MV-4-11 (cell line): Measurements from ENCODE around the gene FARP2.

Experiments
- DNase-seq: peaks from one replicate; lab custom pipeline; 2025; lab: John Stamatoyannopoulos, UW

Gene FARP2

DNA sequence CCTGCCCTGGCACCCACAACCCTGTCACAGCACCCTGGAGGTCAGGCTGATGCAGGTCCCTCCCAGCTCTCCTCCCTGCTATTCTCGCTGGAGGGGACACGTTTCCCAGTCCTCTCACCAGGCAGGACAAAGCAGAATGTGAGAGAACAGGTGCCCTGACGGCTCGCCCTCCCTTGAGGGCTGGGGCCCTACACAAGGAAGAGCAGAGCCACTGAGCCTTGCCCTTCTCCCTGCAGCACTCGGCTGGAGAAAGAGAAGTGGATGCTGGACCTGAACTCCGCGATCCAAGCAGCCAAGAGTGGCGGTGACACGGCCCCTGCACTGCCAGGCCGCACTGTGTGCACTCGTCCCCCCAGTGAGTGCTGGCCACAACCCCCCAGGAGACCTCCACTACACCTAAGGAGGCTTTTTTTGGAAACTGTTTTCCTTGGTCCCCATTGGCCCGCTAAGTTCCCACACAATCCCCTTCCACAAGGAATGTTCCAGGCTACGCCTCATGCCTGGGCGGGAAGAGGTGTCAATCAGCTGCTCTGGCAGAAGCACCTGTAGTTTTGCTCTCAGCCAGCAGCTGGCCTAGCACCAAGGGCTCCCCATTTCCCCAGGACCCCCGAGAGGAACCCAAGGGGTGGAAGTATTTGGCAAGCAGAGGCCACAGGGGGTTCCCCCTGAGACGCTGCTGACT, 134.9 kb downstream of the FARP2 start:
- no peak for DNase-seq

GRCh38 chr2:241491549-241492173, 135.6 kb downstream of the FARP2 start:
- DNase-seq = no peak

DNA sequence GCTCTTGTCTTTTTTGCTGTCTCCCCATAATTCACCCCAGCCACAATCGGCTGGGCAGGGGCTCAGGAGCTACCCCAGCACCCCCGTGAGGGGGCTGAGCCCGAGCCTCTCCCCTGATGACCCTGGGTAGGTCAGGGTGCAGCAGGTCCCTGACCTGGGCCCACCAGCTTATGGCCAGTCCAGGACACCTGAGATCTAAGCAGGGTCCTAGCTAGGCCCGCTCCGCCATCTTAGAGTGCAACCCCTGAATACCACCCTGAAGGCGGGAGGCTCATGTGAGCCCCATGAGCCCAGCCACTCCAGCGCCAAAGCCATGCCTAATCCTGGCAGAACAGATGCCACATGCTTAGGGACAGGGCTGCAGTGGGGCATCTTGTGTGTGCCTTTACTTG, 136.1 kb downstream of the FARP2 start:
- DNase-seq = no peak

- DNase-seq = no peak
Measured at GRCh38 chr2:241493092-241493491, 137.0 kb downstream of the FARP2 start.

DNA sequence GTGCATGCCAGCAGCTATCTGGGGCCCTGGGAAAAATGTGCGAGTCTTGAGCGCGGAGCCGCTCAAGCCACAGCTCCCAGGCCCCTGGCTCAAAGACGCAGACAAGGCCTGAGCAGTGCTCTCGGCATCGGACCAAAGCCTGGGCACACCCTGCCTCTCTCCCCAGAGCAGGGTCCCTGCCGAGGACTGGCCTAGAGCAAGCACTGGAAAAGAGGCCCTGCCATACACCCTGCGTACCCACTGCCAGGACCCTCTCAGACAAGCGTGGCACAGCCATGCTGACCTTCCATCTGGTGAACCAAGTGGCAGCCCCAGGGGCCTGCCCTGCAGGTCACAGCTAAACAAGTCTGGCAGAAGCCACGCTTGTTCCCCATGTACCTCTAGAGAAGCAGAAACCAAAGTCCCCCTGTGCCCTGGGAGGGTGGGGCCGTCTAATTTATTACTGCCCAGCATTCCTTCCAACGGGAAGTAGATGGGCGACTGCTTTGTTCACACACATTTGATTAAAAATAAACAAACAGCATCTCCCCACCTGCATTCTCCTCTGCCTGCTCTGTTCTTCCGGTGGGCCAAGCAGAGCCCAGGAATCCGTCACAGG, 138.3 kb downstream of the FARP2 start:
- no peak for DNase-seq

- no peak for DNase-seq
Measured at GRCh38 chr2:241495172-241496002, 139.3 kb downstream of the FARP2 start.

DNA sequence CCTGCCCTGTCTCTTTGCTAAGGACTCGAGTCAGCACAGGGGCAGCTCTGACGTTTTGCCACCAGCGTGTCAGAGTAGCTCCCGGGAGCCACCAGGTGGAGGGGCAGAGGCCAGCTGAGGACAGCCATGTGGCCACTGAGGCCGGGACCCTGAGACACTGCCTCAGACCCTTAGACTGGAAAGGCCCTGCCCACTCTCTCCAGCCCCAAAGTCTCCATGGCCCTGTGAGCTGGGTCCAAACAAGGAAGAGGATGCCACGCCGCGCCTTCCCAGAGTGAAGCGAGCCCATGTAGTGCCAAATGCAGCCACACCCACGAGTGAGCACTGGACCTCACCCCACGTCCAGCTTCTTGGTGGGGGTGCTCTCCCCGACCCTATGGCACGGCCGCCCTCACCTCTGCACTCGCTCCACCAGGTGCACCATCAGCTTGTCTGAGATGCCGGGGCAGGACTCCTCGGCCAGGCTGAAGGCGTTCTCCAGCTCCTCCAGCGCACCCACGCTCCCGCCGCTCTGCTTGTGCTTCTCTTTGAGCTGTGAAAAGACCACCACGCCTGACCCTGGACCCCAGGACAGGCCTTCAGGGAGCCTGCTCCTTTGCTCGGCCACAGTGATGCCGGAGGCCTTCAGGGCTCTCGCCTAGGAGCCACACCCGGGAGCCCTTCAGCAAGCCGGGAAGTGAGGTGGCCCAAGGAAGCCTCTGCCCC, 140.1 kb downstream of the FARP2 start:
- no peak for DNase-seq

- DNase-seq = no peak
Measured at GRCh38 chr2:241496904-241497877, 141.1 kb downstream of the FARP2 start.

- no peak for DNase-seq
Measured at GRCh38 chr2:241498115-241499070, 142.3 kb downstream of the FARP2 start.

DNA sequence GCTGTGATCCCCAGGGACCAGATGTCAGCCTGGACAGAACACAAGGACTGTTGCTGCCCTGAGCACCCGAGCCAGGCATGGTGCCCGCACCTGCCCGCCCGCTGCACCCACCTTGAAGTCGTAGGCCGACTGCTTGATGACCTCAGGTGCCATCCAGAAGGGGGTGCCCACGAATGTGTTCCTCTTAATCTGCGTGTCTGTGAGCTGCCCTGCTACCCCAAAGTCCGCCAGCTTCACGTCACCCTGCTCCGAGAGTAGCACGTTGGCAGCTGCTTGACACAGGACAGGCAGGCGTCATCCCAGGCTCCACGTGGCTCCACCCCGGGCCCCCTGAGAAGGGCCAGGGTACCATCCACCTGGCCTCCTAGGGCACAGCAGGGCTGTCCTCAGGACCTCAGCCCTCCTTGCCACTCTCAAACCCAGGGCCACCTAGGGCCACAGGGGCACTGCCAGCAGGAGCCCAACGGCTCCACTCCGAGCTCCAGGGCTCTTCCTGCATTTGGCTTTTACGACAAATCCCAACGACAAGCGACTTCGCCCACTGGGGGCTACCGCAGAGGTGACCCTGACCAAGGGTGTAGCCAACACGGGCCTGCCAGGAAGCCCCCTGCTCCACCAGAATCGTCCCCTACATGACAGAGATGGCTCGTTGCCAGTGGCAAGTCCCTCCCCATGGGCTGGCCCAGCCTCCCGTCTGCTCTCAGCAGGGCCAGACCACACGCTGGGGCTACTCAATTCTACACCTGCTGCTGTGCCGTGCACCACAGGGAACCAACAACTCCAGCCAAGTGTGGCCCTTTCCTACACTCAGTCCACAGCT, 143.3 kb downstream of the FARP2 start:
- no peak for DNase-seq

GRCh38 chr2:241500016-241500415, 143.9 kb downstream of the FARP2 start:
- DNase-seq = no peak

GRCh38 chr2:241500431-241500975, 144.4 kb downstream of the FARP2 start:
- no peak for DNase-seq

DNA sequence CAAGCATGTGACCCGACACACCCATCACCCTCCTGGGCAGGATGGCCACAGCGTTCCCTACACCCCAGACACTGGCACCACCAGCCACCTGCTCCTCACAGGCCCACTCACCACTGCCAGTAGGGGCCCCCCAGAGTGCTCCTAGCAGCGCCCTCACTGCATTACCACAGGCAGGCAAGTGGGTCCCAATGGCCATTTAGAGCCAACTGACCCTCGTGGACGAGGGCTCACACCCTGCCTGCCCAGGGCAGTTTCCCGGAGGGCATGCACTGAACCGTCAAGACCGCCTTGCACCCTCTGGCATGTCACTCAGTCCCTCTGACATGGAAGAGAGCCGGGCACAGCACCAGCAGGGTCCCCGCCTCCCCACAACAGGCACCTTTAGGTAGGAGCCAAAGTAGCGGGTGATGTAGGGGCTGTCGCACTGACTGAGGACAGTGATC, 145.0 kb downstream of the FARP2 start:
- no peak for DNase-seq

DNA sequence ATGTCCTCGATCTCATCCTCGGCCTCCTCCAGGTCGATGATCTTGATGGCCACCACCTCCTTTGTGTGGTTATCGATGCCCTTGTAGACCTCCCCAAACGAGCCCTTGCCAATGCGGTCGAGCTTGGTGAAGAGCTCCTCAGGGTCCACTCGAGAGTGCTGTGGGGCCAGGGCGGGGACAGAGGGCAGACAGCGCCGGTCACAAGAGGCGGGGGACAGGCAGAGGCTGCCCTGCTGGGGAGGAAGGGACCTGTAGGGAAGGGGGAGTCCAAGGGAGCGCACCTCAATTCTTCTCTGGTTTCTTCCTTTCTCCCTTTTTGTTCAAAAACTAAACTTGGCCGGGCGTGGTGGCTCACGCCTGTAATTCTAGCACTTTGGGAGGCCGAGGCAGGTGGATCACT, 145.5 kb downstream of the FARP2 start:
- no peak for DNase-seq

- no peak for DNase-seq
Measured at GRCh38 chr2:241502281-241502680, 146.2 kb downstream of the FARP2 start.

DNA sequence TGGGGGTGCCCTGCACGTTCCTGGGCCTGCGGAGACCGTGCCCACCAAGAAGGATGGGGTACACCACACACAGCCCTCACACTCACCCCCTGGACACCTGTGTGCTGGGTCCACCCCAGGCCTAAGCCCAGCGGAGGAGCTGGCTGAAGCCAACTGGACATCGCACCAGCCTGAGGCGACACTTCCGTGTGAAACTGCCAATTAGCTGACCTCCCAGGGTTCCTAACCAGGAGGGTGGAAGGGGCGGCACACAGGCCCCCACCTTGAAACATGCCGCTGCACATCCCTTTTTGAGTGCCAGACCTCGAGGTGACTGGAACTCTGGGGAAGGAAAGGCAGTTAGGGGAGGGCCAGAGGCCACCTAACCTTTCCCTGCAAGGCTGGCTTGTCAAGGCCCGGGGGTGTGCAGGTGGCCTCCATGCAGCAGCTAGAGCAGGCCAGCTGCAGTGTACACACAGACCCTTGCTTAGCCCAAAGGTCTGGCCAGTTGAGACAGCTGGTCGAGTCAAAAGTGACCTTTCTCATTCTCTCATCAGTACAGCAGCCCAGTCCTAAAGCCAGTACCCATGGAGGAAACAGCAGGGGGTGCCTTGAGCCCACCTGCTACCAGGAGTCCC, 147.8 kb downstream of the FARP2 start:
- no peak for DNase-seq

DNA sequence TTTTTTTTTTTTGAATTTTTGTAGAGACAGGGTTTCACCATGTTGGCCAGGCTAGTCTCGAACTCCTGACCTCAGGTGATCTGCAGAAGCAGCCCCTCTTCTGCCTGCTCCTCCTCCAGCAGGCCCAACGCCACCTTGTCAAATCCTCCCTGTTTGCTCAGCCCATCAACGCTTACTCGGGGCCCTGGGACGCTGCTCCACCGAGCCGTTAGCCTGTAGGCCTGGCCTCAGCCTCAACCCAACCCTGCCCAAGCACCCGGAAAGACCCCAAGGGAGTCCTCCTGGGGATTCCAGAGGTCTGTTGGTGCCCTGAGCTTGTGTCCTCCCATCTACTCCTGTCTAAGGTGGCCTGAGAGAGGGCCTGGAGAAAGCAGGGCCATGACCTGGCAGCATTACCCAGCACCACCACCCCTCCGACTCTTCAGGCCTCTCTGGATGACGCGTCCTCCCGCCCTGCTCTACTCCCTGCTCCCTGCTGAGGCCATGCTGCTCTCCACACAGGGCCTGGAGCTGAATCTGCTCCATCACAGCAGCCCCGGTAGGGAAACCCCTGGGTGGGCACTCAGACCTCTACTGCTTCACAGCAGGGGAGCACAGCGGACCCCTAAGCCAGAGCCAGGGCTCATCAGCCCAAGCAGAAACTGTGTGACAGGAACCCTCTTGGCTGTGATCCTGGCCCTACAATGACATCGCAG, 149.1 kb downstream of the FARP2 start:
- DNase-seq = no peak
